Measurements from ENCODE around the gene S100A7.

- TF ChIP-seq CTCF (IDR thresholded peaks at IDR 0.05; ENCODE audit: low read depth, low read length, missing input control) (no peak), ATF3 (IDR thresholded peaks at IDR 0.05) (no peak), GABPA (IDR thresholded peaks at IDR 0.05 in 1 of 2, conservative IDR thresholded peaks at IDR 0.05 in 1 of 2) (no peak), HNF4G (IDR thresholded peaks at IDR 0.05) (no peak), JUND (IDR thresholded peaks at IDR 0.05) (no peak), EGR1 (IDR thresholded peaks at IDR 0.05; ENCODE audit: low read depth in 2 of 2) (no peak)
- TF ChIP-seq, protein P1, sequence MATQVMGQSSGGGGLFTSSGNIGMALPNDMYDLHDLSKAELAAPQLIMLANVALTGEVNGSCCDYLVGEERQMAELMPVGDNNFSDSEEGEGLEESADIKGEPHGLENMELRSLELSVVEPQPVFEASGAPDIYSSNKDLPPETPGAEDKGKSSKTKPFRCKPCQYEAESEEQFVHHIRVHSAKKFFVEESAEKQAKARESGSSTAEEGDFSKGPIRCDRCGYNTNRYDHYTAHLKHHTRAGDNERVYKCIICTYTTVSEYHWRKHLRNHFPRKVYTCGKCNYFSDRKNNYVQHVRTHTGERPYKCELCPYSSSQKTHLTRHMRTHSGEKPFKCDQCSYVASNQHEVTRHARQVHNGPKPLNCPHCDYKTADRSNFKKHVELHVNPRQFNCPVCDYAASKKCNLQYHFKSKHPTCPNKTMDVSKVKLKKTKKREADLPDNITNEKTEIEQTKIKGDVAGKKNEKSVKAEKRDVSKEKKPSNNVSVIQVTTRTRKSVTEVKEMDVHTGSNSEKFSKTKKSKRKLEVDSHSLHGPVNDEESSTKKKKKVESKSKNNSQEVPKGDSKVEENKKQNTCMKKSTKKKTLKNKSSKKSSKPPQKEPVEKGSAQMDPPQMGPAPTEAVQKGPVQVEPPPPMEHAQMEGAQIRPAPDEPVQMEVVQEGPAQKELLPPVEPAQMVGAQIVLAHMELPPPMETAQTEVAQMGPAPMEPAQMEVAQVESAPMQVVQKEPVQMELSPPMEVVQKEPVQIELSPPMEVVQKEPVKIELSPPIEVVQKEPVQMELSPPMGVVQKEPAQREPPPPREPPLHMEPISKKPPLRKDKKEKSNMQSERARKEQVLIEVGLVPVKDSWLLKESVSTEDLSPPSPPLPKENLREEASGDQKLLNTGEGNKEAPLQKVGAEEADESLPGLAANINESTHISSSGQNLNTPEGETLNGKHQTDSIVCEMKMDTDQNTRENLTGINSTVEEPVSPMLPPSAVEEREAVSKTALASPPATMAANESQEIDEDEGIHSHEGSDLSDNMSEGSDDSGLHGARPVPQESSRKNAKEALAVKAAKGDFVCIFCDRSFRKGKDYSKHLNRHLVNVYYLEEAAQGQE (IDR thresholded peaks at IDR 0.05), result no peak
- TF ChIP-seq, protein P2, sequence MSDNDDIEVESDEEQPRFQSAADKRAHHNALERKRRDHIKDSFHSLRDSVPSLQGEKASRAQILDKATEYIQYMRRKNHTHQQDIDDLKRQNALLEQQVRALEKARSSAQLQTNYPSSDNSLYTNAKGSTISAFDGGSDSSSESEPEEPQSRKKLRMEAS (IDR thresholded peaks at IDR 0.05), result no peak
These were observed 30.3 kb downstream of the S100A7 start for GRCh38 chr1:153430166-153430553.

Measured in liver (tissue), 3 donors.